ENCODE results near the gene FZR1.

DNA sequence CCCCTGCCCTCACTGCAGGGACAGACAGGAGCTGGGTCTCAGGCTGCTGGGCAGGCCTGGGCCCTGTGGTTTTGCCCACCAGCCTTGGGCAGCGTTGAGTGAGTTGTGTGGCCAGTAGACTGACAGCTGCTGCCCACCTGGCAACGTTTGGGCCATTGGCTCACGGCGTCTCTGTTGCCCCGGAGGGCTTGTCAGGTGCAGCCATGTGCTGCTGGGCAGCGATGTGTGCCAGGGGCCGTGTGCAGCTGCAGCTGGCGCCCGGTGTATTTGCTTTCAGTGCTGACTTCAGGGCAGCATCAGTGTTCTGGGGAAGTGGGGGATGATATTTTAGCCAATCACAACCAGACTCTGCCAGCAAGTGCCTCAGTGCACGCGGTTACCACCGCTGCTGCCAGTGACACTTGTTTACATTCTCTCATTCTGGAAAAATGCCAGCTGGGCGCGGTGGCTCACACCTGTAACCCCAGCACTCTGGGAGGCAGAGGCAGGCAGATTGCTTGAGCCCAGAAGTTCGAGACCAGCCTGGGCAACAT lies 10.6 kb downstream of the FZR1 start:
- TF ChIP-seq POLR2A (IDR thresholded peaks at IDR 0.05) (no peak), CTCF (IDR thresholded peaks at IDR 0.05 in 8 of 11, conservative IDR thresholded peaks at IDR 0.05 in 3 of 11) (no peak)

Measured in spleen (tissue), 7 donors.